K562 (cell line): Measurements from ENCODE around the gene PTGER4.

Experiments used
- CBX1 ChIP-seq: sonication (generic); IDR thresholded peaks from 2 replicates; pipeline ENCODE4 v1.6.1; 2016; ENCODE audit warnings: antibody characterized with exemption, low read depth, mild to moderate bottlenecking
- EP300 ChIP-seq: IDR thresholded peaks from 2 replicates; pipeline ENCODE4 v1.6.1; 2012; ENCODE audit warnings: low read length, improper control_type of control experiment
- ESRRA ChIP-seq: fragments of 450-650 bp; IDR thresholded peaks from 2 replicates; pipeline ENCODE4 v1.6.1; 2014; ENCODE audit warnings: low read depth, mild to moderate bottlenecking, moderate library complexity, borderline replicate concordance
- IRF2 ChIP-seq: sonication (generic); formaldehyde crosslinking; IDR thresholded peaks from 2 replicates; pipeline ENCODE4 v1.8.1; 2022; ENCODE audit warnings: mild to moderate bottlenecking, missing genetic modification reagents
- KLF1 ChIP-seq: fragments of 450-650 bp; IDR thresholded peaks from 2 replicates; pipeline ENCODE4 v1.6.1; 2016; ENCODE audit warnings: missing genetic modification characterization, missing compliant biosample characterization
- MAX ChIP-seq: sonication (generic); formaldehyde crosslinking; IDR thresholded peaks from 2 replicates; pipeline ENCODE4 v1.9.0; 2022; ENCODE audit warnings: mild to moderate bottlenecking, missing genetic modification reagents
- MLLT1 ChIP-seq, 2 experiments: fragments of 450-650 bp; IDR thresholded peaks; 2 replicates each; pipeline ENCODE4 v1.6.1; 2016
- RCOR1 ChIP-seq, 2 experiments: IDR thresholded peaks; 2 replicates each; pipeline ENCODE4 v1.6.1; 2012; ENCODE audit warnings: low read depth in 2 of 2, low read length in 2 of 2, borderline replicate concordance in 1 of 2, improper control_type of control experiment in 1 of 2
- REST ChIP-seq, 2 experiments: fragments of 450-650 bp; formaldehyde crosslinking in 1 of 2; IDR thresholded peaks; 2 replicates each; pipeline versions ENCODE4 v1.4.0 to v1.6.1; 2014 to 2020; ENCODE audit warnings: mild to moderate bottlenecking in 2 of 2, borderline replicate concordance in 1 of 2, low read depth in 1 of 2
- SIN3B ChIP-seq: fragments of 450-650 bp; IDR thresholded peaks from 2 replicates; pipeline ENCODE4 v1.6.1; 2017; ENCODE audit warnings: low read depth, mild to moderate bottlenecking, moderate library complexity
- TAF7 ChIP-seq: fragments of 450-650 bp; IDR thresholded peaks from 2 replicates; pipeline ENCODE4 v1.6.1; 2016; ENCODE audit warnings: missing genetic modification characterization, missing compliant biosample characterization
- TF ChIP-seq, protein P1 (sequence below): sonication (generic); formaldehyde crosslinking; IDR thresholded peaks from 2 replicates; pipeline ENCODE4 v1.8.1; 2022; ENCODE audit warnings: missing genetic modification reagents
- TF ChIP-seq, protein P2 (sequence below): sonication (generic); formaldehyde crosslinking; IDR thresholded peaks from 2 replicates; pipeline ENCODE4 v1.8.0; 2022; ENCODE audit warnings: mild to moderate bottlenecking, missing genetic modification reagents

DNA sequence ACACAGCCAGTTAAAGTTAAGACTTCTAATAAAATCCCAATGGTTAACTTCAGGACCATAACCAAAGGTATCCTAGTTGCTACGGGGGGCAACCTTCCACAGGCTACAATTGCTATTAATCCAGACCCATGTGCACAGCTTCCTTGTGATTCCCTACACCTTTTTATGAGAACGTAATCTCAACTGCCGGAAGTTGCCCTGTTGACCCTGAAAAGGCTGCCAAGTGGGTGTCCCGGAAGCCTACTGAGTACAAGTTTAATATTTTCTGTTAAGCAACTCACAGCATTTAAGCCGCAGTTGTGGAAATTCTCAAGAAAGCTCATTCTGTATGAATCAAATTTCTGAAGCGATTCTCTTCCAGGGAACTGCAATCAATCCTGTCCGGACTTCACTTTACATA is 48.5 kb upstream of the PTGER4 start:
- no peak for TF ChIP-seq REST (IDR thresholded peaks at IDR 0.05; ENCODE audit: borderline replicate concordance)
- TF ChIP-seq REST (CRISPR knock-in tag; IDR thresholded peaks at IDR 0.05; ENCODE audit: low read depth) = no peak
- no peak for TF ChIP-seq SIN3B
- TF ChIP-seq, protein P1, sequence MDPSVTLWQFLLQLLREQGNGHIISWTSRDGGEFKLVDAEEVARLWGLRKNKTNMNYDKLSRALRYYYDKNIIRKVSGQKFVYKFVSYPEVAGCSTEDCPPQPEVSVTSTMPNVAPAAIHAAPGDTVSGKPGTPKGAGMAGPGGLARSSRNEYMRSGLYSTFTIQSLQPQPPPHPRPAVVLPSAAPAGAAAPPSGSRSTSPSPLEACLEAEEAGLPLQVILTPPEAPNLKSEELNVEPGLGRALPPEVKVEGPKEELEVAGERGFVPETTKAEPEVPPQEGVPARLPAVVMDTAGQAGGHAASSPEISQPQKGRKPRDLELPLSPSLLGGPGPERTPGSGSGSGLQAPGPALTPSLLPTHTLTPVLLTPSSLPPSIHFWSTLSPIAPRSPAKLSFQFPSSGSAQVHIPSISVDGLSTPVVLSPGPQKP (CRISPR knock-in tag) = no peak
- TF ChIP-seq, protein P2, sequence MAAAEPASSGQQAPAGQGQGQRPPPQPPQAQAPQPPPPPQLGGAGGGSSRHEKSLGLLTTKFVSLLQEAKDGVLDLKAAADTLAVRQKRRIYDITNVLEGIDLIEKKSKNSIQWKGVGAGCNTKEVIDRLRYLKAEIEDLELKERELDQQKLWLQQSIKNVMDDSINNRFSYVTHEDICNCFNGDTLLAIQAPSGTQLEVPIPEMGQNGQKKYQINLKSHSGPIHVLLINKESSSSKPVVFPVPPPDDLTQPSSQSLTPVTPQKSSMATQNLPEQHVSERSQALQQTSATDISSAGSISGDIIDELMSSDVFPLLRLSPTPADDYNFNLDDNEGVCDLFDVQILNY (CRISPR knock-in tag) = no peak
- no peak for TF ChIP-seq IRF2
- no peak for TF ChIP-seq RCOR1 (IDR thresholded peaks at IDR 0.05; ENCODE audit: borderline replicate concordance in 1 of 2, low read depth in 2 of 2, low read length in 2 of 2)
- TF ChIP-seq CBX1 = no peak
- no peak for TF ChIP-seq EP300
- TF ChIP-seq MLLT1 (IDR thresholded peaks at IDR 0.05) = no peak
- TF ChIP-seq MAX = no peak
- TF ChIP-seq ESRRA = no peak
- TF ChIP-seq KLF1 (tag) = no peak
- TF ChIP-seq TAF7 (tag) = no peak
